GM12872 (cell line): ENCODE data around the gene AMOTL2.

Source experiments
- CTCF ChIP-seq: IDR thresholded peaks from 3 replicates; pipeline ENCODE4 v1.5.1; 2011; ENCODE audit warnings: low read depth, mild to moderate bottlenecking, low read length, moderate library complexity; ENCODE audit not compliant: insufficient read depth

AMOTL2 gene

GRCh38 chr3:134404366-134404885 lies 30.2 kb upstream of the AMOTL2 start:
- TF ChIP-seq CTCF: no peak

DNA sequence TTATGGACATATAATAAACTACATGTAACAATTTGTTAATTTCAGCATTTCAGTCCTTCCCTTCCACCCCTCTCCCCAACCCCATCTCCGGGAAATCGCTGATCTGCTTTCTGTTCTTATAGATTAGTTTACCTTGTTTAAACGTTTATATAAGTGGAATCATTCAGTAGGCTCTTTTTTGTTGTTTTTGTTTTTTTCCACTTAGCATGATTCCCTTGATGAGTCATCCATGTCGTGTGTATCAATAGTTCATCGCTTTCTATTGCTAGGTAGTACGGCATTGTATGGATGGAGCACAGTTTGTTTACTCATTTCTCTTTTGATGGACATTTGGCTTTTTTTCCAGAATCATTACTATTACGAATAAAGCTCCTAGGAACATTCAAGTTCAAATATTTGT lies 23.5 kb upstream of the AMOTL2 start:
- no peak for TF ChIP-seq CTCF

DNA sequence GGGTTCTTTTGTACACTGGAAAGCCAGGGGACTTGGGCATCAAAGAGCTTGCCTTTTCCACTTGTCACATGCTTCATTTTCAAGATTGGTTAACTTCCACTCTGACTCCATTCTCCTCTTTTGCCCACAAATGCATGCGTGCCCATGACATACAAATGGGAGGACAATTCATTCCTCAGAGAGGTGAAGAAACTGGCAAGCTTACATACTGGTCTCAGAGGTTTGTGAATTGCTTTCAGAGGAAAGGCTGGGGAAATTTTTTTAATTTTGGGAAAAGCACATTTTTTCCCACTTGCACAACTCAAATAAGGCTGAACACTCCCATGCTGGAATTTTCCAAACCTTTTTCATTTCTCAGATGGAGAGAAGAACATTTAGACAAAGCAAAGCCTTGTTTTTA lies 20.9 kb upstream of the AMOTL2 start:
- no peak for TF ChIP-seq CTCF

DNA sequence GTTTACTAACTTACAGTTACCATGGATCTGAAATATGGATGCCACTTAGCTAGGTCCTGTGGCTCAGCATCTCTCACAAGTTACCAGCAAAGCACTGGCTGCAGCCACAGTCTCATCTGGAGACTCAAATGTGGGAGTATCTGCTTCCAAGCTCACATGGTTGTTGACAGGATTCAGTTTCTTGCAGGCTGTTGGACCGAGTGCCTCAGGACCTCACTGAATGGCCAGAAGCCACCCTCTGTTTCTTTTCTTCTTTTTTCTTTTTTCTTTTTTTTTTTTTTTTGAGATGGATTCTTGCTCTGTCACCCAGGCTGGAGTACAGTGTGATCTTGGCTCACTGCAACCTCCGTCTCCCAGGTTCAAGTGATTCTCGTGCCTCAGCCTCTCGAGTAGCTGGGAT lies 20.1 kb upstream of the AMOTL2 start:
- no peak for TF ChIP-seq CTCF

DNA sequence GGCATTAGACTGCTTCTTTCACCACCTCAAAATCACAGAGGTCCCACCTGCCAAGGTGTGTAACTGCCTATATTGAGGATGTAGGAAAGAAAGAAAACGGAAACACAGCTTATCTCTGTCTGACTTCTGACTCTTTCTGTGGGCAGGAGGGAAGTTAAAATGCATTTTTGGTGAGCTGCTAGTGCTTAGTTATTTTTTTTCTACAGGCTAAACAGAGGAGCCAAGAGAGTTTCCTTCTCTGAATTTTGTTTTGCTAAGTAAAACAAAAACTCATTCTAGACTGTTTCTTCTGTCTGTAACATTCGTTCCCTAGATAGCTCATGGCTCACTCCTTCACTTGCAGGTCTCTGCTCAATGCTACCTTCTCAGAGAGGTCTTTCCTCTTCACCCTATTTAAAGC lies 18.8 kb upstream of the AMOTL2 start:
- no peak for TF ChIP-seq CTCF

DNA sequence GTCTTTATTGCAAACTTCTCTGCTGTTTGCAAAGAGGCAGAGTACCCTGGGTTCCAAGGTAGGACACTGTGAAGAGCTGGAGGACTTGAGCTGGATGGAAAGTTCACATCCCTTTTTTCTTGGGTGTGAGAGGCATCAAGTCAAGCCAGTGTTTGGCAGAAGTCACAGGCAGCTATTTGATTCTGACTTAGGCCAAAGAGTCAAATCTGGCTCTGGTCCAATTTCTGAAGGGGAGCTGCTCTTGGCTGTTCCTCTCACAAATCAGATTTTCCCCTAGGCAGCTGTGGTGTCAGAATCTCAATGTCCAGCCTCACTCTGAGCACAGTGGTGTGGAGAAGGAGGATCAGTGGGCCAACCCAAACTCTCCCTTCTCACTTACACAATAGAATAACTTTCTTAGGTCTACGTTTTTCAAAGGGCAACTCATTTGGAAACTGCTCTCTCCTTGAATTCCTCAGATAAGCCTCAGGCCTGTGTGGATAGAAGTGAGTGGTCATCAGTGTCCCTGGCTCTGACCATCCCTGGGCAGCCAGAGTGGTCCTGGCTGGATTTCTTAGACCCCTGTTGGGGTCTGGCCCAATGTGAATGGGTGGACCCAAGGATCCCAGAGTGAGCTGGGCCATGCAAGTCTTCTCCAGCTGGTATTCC lies 18.2 kb upstream of the AMOTL2 start:
- TF ChIP-seq CTCF: no peak

DNA sequence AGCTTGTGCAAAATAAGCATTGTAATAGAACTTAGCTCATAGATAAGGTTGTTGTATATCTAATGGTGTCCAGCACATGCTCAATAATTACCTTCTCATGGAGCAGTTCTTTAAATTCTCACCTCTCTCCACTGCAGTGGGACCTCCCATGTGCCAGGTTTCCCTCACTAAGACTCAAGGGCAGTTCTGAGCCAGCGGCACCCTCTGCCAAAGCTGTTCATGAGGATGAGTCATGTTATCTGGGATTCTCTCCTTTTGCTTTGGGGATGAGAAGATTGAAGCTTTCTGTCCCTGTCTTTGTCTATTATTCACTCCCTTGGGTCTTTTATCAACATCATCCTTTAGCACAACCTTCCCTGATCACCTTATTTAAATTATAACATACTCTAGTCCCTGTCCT lies 15.6 kb upstream of the AMOTL2 start:
- no peak for TF ChIP-seq CTCF
